DOHH2 (cell line): ENCODE measurements around the gene CA5A.

Experiments
- CTCF ChIP-seq: fragments of 200-600 bp; sonication (generic); IDR thresholded peaks from one replicate; pipeline ENCODE4 v1.5.1; 2014; ENCODE audit warnings: antibody characterized with exemption, mild to moderate bottlenecking, low read depth, low read length; ENCODE audit not compliant: poor library complexity, severe bottlenecking
- EZH2phosphoT487 ChIP-seq: fragments of 200-600 bp; sonication (generic); IDR thresholded peaks from 2 replicates; pipeline ENCODE4 v1.6.1; 2017; ENCODE audit warnings: borderline replicate concordance, mild to moderate bottlenecking, antibody characterized with exemption, low read length, moderate library complexity, mixed read lengths

GRCh38 chr16:87881324-87882200, 54.8 kb downstream of the CA5A start:
- TF ChIP-seq CTCF (no peak), EZH2phosphoT487 (no peak)
